GDM1 (cell line): ENCODE measurements around the gene ABHD10.
"Not testable (repeated sequence)": the region's sequence is repeated elsewhere in the genome, so short reads cannot be mapped to it uniquely, and the experiment has no call there.

ENCODE experiments used
- DNase-seq: peaks from one replicate; lab custom pipeline; 2025; lab: John Stamatoyannopoulos, UW

ABHD10 gene

GRCh38 chr3:112034436-112034835 is 55.6 kb downstream of the ABHD10 start, which contains the start of gene TMPRSS7:
Gene TMPRSS7 (plus strand): TSS chr3:112034736. CDS start chr3:112034846, 110 bp downstream.
- no peak for DNase-seq

- DNase-seq, result no peak
These were observed 56.4 kb downstream of the ABHD10 start for GRCh38 chr3:112035241-112035640.

DNA sequence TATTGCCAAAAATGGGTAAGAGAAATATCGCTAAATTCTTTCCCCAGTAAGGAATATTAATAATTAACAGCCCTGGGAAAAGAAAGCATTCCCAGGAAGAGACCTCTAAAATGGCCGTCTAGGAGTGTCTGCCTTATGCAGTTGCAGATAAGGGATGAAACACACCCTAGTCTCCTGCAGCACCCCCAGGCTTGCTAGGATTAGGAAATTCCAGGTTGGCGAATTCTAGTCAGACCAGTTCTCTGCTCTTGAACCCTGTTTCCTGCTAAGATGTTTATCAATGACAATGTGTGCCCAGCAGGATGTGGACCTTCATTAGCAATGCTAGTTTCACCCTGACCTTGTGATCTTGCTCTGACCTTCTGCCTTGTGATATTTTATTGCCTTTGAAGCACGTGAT is 58.4 kb downstream of the ABHD10 start:
- DNase-seq, result not testable (repeated sequence)

DNA sequence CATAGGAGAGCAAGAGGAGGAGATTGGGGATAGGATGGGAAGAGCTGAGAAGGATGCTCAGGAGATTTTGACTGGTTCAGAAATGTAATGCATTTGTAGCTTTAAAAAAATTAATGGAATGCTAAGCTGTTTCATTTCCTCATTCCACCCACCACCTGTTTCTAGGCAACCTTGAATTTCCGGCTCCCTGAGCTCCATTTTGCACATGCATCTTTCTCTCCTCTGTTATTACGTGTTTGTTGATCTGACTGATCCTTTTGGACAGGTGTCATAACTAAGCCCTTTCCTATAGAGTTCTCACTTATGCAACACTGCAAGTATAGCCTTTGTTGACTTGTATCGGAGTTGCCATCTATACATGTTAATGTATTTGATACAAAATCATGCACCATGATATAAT is 60.0 kb downstream of the ABHD10 start:
- no peak for DNase-seq

- no peak for DNase-seq
These were observed 62.5 kb downstream of the ABHD10 start for GRCh38 chr3:112041321-112041720.

DNA sequence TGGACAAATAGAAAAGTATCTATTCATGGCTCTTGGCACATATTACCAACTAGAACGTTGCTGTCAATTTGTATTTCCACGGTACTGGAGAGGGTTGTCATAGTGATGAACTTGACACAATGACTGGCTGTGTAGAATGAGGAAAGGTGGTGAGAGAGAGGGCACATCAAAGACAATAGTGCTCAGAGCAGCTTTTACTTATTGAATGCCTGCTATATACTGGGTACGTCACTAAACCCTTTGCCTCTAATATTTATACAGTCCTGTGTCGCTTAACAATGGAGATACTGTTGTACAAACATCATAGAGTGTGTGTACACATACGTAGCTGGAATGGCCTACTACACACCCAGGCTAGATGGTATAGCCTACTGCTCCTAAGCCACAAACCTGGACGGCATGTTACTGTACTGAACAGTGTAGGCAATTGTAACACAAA is 64.0 kb downstream of the ABHD10 start:
- DNase-seq, result no peak
